Measurements from ENCODE around the gene PLSCR3.

DNA sequence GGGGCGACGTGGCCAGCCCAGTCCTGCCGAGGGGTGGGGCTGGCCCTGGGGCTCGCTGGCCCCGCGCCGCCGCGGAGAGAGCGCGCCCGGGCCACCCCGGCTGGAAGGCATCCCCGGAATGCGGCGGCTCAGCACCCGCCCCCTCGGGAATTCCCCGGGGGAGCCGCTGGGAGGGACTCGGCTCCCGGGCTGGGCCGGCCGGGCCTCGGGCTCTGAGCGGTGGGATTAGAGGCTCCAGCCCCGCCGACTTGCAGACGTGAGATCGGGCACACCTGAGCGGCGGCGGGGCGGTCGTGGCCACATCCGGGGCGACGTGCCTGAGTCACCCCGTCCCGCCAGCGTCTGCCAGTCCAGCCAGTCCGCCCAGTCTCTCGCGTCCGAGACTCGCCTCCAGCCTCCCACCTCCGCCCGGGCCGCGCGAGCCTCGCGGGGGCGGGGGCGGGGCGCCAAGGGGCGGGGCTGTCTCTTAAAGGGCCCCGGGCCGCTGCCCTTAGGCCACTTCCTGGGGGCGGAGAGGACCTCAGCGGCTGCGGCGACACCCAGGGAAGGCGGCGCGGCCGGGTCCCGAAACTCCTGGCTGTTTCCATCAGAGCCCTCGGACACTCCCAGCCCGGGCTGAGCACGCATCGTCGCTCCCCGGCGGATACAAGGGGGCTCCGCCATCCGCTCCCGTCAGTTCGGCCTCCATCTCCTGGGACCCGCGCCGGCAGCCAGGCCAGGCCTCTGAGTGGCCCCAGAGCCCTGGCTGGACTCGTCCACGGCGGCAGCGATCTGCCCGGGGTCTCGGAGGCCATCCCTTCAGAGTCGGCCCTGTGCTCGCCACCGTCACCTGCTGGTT is 42.4 kb downstream of the PLSCR3 start, which contains the start of gene KCTD11:
- TF ChIP-seq, protein P1, sequence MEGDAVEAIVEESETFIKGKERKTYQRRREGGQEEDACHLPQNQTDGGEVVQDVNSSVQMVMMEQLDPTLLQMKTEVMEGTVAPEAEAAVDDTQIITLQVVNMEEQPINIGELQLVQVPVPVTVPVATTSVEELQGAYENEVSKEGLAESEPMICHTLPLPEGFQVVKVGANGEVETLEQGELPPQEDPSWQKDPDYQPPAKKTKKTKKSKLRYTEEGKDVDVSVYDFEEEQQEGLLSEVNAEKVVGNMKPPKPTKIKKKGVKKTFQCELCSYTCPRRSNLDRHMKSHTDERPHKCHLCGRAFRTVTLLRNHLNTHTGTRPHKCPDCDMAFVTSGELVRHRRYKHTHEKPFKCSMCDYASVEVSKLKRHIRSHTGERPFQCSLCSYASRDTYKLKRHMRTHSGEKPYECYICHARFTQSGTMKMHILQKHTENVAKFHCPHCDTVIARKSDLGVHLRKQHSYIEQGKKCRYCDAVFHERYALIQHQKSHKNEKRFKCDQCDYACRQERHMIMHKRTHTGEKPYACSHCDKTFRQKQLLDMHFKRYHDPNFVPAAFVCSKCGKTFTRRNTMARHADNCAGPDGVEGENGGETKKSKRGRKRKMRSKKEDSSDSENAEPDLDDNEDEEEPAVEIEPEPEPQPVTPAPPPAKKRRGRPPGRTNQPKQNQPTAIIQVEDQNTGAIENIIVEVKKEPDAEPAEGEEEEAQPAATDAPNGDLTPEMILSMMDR (conservative IDR thresholded peaks at IDR 0.05 in 1 of 2, IDR thresholded peaks at IDR 0.05 in 1 of 2; ENCODE audit: extremely low read depth in 1 of 2, insufficient read depth in 1 of 2, low read depth in 1 of 2, low read length in 2 of 2), result peak in 1 of 2 donors; percentile 30
- TF ChIP-seq EZH2 (IDR thresholded peaks at IDR 0.05; ENCODE audit: borderline replicate concordance, low read length), result no peak
